Diencephalon (tissue), 1 donor: Measurements from ENCODE around the gene FASTKD2. TPM values are rescaled to one million over a fixed set of nuclear protein-coding genes. Genes with fewer than 3 reads are reported as not detected.

Experiments used
- small RNA-seq: library from RNA; depleted of rRNA; stranded (forward); fragments of <200 nt; gene quantifications from one replicate; pipeline ENCODE3, GENCODE V24; 2014
- total RNA-seq: library from RNA; depleted of rRNA; stranded (reverse); fragments of >200 nt; gene quantifications from one replicate; pipeline ENCODE4 v1.2.3, GENCODE V29; 2014

Gene FASTKD2
- 53.7 TPM for total RNA-seq

DNA sequence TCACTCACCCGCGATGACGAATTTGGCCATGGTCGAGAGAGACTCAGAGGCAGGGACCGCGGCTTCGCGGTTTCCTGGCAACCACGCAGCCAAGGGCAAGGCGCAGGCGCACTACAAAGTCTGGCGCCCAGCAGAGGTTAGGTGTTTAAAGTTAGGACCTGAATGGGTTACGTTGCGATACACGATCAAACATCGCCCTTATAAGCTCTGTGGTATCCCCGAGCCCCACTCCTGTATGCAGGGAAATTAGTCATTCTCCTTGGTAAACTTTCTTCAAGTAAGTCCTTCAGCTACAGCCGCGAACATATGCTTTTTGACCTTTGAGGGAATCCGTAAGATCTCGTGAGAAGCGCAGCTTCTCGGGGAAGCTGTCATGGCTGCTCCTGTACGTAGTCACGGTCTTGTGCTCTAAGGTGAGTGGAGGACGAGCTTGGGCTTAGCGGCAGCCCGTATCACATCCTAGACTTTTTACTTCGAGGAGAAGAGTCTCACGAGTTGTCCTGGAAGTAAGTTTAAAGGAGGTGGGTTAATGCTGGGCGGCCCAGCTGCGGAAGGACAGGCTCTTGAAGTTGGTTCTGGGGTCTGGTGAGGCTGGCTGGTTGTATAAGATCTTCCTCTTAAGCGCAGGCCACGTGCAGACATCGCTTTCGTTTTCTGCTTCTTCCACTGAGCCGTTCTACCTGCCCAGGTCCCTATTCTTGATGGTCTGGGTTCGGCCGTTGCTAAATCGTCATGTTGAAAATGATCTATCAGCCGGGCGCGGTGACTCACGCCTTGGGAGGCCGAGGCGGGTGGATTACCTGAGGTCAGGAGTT is at the start of gene FASTKD2, which contains the start of gene MDH1B:
TSS of gene FASTKD2 (plus strand) at position 365 of the 815 bp plus-strand sequence. CDS start 1,088 bp downstream, outside the sequence.
TSS of gene MDH1B (minus strand) at position 87 of the 815 bp plus-strand sequence. CDS start at position 30, 57 bp downstream.

DNA sequence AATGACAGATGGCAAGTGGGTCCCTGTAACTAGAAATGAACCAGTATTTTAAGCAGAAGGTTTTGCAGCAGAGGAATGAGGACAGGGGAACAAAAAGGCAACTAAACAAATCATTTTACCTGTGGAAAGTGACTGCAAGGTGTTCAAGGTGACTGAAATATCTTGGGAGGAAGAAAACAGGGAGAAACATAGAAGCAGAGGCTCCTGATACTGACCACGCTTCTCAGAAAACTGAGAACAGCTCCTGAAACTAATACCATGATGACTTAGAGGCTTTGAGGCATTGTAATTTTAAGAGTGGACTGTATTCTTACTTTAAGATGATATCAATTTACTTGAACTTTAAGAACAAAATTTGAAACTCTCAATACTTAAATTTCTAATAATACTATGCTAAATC is 47.1 kb upstream of the FASTKD2 start, which contains the start of gene DYTN:
TSS of gene DYTN (minus strand) at position 101 of the 400 bp plus-strand sequence. CDS start 117 bp downstream, outside the sequence.

Small RNA genes lying within 50 kb of the gene (small RNA-seq; reads per million reads assigned to genes)
- not detected for gene MIR3130-2

Other genes with a start within 250 kb of the FASTKD2 start
- gene FAM237A, start 123.1 kb upstream of the FASTKD2 start, total RNA-seq = 0.46 TPM
- gene DYTN, start 47.2 kb upstream of the FASTKD2 start, total RNA-seq = not detected
- gene MDH1B, start 278 bp upstream of the FASTKD2 start, total RNA-seq = 13.4 TPM
- not detected for gene CPO, start 173.9 kb downstream of the FASTKD2 start, total RNA-seq